HG03575 (cell line): ENCODE results near the gene HNF4A.

Experiments
- ATAC-seq: cut with Tn5 transposase; IDR thresholded peaks from one replicate; pipeline ENCODE4 v1.9.1; 2021; ENCODE audit not compliant: unreplicated experiment, insufficient number of reproducible peaks, low FRiP score; ENCODE audit errors: extremely low read depth

HNF4A gene

DNA sequence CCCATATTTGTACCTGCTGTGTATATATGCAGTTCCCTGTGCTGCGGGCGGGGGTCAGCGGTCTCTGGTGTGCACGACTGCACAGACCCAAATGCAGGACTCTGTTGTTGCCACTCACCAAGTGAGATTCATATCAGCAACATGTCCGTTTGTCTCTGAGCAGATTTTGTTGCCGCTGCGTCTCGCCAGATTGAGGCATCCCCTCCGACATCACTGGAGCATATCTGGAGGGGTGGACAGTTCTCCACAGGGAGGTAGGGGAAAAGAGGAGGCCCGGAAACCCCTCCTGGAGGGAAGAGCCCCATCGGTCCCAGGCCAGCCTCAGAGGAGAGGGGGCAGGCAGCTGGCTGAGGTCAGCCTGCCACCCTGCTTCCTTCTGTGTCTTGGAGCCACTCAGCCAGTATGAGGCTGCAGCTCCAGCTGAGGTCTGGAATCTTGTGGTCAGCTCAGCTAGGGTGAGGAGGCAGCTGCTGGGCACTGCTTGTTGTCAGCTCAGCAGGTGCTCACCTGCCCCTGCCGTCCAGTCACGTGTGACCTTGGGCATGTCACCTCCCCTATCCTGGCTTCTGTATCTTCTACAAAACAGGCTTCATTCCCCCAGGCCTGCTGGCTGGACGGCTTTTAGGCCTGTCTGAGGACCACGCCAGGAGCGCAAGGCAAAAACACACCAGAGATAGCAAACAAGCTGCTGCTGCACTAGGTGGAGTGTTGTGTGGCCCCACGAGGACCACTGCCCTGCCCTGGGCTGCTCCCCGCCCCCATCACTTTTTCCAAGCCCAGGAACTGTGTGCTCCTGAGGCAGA is 47.1 kb downstream of the HNF4A start:
- no peak for ATAC-seq

DNA sequence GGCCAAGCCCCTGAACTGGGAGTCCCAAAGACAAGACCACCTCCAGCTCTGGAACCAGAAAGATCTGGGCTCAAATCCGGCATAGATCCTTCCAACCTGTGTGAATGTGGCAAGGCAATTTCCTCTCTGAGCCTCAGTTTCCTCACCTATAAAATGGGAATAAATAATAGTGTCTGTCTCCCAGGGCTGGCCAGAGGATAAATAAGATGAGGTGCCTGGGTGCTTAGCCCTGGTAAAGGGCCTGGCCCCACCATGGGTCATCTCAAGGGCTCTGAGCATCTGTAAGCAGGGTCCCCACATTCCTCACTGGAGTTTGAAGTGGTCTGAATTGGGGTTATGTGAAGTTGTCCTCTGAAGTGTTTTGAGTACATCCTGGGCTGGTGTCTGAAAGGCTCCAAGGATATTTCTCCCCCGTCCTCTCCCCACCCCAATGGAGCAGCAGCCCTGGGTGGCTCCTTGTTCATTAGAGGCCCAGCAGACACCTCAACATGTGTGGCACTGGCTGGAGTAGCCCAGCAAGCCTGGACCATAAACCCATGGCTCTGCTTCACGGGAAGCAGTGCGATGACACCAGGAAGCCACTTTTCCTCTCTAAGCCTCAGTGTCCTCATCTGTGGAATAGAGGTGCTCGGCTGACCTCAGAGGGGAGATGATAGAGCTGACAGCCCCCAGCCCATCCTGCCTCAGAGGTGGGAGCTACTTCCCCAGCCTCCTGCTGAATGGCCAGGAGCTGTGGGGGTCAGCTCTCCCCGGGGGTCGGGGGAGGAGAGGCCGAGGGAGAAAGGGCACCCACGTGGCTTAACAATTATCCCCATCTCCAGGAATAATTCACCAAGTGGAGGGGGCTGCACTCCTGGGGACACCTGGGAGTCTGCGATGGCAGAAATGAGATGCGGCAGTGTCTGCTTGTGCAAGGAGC is 48.0 kb downstream of the HNF4A start:
- ATAC-seq = no peak

DNA sequence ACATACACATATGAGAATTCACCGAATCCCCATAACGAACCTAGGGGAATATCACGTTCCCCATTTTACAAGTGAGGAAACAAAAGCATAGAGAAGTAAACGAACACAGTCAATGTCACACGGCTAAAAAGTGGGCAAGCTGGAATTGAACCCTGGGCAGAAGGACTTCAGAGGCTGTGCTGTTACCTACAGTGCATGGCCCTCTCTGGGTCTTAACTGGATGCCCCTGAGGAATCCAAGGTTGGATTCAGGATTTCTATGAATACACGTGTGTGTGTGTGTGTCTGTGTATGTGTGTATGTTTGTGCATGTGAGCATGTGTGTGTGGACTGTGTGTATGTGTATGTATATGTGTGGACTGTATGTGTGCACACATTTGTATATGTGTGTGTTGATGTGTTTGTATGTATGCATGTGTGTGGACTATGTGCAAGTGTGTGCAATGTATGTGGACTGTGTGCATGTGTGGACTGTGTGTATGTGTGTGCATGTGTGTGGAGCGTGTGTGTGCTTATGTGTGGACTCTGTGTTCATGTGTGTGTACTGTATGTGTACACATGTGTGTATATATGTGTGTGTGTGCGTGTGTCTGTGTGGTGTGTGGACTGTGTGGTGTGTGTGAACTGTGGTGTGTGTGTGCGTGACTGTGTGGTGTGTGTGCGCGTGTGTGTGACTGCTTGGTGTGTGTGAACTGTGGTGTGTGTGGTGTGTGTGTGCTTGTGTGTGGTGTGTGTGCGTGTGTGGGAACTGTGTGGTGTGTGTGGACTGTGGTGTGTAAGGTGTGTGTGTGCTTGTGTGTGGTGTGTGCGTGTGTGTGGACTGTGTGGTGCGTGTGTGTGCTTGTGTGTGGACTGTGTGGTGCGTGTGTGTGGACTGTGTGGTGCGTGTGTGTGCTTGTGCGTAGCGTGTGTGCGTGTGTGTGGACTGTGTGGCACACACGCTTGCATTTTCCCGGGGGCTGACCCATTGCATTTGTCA is 49.0 kb downstream of the HNF4A start:
- no peak for ATAC-seq

DNA sequence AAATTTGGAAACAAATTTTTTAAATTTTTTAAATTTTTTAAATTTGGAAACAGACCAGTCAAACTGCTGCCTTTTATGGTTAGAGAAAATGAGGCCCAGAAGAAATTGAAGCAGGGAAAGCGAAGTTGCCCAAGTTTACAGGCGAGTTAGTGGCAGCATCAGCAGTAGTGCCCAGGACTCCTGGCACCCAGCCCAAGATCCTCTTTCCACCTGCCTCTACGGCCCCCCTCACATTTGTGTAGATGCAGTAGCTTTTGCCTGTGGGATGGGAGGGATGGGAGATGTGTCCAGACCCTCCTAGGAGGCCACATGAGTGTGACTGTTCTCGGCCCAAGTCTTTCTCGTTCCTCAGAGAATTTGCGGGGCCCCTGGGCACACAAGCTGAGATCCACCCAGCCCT is 49.8 kb downstream of the HNF4A start:
- ATAC-seq = no peak

DNA sequence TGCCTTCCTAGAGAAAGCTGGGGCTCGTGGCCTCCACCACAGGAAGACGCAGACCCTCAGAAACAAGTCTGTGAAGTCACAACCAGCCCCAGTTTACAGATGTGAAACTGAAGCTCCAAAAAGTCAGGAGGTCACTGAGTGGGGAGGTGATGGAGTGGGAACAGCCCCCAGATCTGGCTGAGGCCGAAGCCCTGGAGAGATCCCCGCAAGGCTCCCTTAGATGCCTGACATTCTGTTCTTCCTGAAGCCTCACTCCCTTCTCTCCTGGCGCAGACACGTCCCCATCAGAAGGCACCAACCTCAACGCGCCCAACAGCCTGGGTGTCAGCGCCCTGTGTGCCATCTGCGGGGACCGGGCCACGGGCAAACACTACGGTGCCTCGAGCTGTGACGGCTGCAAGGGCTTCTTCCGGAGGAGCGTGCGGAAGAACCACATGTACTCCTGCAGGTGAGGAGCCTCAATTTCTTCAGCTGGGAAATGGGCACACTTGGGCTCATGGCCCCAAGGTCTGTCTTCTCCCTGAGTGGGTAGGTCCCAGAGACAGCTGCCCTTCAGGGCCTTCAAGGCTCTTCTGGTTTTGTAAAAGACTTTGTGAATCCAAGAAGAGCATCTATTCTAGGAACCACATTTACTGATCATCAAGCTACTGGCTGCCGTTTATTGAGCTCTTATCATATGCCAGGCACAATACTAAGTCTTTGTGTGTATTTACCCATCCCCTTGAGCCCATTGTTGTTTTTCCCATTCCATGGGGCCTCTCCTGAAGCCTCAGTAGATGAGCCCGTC is 50.5 kb downstream of the HNF4A start:
- ATAC-seq = no peak

DNA sequence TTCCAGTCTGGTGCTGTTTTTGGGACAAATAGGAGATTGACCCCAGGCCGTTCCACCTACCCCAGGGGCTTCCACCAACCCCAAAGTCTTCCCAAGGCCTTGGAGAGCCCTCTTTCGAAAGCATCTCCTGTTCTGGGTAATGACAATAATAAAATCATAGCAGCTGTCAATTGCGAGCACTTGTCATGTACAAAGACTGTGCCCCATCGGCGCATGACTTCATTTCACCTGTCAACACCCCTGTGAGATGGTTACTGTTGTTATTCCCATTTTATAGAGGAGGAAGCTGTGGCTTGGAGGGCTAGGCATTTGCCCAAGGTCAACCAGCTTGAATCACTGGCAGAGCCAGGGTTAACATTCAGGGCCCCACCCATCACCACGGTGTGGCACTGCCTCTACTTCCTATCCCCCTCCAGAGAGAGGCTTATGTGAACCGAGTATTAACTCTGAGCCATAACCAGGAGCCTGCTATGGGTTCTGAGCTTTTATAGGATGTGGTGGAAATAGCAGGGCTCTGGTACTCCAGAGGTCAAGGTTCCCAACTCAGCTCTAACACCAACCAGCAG is 51.2 kb downstream of the HNF4A start:
- ATAC-seq = no peak

DNA sequence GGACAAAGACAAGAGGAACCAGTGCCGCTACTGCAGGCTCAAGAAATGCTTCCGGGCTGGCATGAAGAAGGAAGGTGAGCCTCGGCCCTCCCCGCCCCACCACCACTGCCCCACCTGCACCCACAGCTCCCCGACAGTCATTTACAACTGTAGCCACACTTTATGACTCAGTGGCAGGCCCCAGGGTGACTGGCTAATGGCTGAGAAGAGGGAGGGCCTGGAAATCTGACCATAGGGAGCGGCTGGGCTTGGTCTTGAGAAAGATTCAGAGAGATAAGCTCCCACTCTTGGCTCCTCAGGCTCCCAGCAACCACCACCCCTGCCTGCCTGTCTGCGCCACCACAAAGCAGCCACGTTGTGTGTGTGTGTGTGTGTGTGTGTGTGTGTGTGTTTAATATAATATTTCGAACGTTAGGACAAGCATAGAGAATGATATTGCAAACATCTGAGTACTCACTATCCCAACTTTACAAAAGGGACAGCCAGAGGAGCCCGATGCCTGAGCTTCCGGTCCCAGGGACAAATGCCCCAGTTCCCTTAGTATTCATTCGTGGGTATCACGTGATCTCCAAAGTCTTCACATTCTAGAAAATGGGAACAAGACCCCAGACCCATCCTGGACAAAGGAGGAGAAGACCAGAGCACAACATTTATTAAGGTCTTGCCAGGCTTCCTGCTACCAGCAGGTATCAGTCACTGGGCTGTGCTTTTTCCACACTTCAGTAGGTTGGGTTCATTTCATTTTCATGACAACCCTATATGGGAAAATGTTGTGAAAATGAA is 52.1 kb downstream of the HNF4A start:
- no peak for ATAC-seq

DNA sequence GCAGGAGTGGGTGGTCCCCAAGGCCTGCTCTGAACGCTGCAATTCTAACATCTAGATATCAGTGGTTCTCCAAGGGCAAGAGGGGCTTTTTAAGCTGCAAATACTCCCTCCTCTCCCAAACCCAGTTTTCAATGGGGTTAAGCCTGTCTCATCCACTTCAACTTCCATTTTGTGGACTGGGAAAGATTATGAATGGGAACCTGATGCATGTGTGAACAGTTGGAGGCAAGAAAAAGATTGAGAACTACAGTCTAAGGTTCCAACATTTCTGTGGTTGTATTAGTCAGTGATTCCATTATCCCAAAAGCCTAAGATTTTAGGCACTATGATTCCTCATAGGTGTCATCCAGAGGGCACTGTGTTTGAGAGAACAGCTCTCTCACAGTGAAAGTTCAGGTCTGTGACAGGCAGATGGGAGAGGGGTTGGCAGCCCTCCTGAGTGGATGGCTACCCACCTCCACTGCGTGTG is 53.7 kb downstream of the HNF4A start:
- ATAC-seq = no peak

DNA sequence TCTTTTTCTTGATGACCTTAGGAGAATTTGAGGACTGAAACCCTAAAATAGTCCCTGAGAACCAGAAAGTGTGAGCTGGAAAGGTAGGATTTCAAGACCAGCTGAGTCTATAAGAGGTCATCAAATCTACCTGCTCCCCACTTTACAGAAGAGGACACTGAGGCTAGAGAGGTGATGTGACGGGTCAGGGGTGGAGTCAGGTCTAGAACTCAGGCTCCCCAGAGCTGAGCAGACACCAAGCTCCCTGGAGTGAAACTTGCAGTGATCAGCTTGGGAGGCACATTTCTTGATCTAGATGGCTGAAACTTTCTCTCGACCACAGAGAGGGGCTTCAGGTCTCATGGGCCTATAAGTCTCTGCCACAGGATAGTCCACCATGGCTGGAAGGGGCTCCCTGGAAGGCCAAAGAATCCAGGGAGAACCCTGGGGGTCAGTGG is 55.1 kb downstream of the HNF4A start:
- no peak for ATAC-seq

DNA sequence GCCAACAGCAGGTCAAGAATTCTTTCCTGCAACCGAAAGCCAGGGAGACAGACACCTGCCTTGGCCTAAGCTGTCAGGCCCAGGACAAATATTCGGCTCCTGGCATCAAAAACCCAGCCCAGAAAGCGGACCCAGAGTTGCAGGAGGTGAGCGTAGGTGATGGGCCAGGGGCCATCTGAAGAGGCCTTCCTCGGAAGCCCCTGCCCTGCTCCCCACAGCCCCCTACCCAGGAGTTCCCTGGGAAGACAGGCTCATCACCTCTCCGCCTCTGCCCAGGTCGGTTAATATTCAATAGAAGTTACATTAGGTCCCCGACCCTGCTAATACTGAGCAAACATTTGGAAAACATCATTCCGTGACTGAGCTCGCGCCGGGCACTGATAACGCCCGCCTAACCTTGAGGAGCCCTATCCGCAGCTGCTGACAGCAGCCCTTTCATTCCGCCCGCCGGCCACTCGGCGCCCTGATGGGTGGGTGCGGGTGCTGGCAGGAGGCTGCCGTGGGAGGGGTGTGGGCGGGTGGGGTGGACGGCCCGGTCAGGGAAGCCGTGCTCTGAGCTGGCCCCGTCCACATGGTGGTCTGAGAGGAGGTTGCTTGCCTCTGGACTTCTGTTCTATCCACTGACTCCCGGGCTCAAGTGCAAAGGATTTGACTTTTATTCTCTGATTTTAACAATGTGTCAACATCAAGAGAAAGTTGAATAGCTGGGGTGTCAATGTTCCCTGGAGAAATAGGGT is 55.7 kb downstream of the HNF4A start:
- ATAC-seq = no peak

DNA sequence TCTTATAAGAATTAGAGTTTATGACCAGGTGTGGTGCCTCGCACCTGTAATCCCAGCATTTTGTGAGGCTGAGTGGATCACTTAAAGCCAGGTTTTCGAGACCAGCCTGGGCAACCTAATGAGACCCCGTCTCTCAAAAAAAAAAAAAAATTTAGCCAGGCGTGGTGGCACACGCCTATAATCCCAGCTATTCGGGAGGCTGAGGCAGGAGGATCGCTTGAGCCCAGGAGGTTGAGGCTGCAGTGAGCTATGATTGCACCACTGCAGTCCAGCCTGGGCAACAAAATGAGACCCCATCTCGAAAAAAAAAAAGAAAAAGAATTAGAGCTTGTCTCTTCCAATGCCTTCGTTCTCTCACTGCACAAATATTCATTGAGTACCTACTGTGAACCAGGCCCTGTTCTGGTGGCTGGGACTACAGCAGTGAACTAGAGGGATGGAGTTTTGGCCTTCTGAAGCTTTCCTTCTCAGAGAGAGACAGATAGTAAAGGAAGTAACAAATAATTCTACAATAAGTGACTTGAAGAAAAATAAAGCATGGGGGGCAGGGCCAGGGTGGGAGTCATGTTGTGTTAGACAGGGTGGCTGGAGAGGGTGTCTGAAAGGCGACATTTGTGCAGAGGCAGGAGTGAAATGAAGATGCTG is 56.4 kb downstream of the HNF4A start:
- ATAC-seq = no peak

DNA sequence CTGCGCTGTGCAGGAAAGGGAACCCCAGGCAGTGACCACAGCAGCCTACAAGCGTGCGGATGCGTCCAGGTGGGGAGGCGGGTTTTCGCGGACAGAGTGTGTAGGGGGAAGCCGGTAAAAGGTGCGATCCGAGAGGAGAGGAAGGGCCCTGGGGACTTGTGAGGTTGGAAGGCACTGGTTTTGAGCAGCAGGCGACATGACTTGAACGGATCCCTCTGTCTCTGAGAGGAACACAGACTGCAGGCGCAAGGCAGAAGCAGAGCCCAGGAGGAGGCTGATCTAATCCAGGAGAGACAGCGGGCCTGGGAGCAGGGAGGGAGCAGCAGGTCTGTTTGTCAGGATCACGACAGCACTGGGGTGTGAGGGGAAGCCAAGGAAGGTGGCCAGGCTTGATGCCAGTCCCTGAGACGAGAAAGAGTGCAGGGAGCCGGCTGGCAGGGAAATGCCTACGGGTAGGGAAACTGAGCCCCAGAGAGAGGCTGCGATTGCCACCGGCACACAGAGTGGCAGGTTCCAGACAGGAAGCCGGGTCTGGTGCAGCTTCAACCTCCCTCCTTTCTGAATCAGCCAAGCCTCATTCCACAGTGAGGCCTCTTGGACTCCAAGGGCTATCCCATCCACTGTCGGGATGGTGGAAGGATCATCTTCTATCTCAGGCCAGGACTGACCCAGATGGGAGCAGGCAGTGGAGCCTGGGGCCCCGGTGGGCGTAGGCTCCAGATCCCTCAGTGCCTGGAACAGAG is 57.1 kb downstream of the HNF4A start:
- no peak for ATAC-seq

DNA sequence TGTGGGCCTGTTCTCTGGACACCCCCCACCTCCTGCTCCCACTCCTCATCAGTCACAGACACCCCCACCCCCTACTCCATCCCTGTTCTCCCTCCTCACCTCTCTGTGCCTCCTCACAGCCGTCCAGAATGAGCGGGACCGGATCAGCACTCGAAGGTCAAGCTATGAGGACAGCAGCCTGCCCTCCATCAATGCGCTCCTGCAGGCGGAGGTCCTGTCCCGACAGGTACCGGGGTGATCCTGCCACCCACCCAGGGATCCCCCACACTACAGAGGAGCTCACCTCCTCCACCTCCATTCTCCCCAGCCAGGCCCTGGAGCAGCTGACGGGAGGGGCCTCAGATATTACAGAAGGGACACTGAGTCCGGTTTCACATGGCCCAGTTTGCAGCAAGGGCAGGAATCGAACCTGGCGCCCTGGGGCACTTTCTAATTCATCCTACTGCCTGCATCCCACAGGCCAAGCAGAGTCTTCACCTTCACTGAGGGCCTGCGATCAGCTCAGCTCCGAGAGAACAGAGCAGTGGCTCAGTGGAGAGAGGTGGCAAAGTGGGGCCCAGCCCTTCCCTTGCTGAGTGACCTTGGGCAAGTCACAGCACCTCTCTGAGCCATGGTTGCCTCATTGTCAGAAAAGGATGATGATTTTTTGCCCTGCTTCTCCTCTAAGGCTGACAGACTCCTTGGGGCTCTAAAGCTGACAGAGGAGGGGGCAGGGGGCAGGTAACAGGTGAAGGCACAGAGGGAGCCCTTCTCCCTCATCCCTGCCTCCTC is 58.3 kb downstream of the HNF4A start:
- no peak for ATAC-seq

DNA sequence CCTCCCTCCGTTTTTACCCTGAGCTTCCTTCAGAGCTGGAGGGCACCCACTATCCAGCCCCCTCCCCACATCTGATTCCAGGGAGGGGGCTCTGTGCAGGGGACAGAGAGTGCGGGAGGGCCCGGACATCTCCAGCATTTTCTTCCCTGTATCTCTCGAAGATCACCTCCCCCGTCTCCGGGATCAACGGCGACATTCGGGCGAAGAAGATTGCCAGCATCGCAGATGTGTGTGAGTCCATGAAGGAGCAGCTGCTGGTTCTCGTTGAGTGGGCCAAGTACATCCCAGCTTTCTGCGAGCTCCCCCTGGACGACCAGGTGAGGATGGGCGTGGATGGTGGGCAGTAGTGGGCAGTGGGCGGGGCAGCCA is 58.8 kb downstream of the HNF4A start:
- no peak for ATAC-seq

DNA sequence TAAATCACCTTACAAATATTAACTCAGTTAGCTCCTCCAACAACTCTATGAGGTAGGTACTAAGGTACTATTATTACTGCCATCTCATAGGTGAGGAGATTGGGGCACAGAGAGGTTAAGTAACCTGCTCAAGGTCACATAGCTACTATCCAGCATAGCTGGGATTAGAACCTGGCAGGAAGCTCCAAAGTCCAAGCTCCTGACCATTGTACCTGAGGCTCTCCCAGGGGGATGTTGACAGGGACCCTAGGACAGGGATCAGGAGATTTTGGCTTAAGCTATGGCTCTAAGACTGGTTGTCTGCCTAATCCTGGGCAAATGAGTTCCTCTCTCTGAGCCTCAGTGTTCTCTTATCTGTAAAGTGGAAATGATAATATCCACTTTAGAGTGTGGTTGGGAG is 59.3 kb downstream of the HNF4A start:
- no peak for ATAC-seq
